HG02870 (cell line): Measurements from ENCODE around the gene CDK11A.
"Not testable (repeated sequence)": the region's sequence is repeated elsewhere in the genome, so short reads cannot be mapped to it uniquely, and the experiment has no call there.

Experiments
- ATAC-seq: cut with Tn5 transposase; IDR thresholded peaks from one replicate; pipeline ENCODE4 v1.9.1; 2021; ENCODE audit warnings: mild to moderate bottlenecking, moderate library complexity; ENCODE audit not compliant: unreplicated experiment

The CDK11A gene

GRCh38 chr1:1727131-1727651 lies 3.0 kb upstream of the CDK11A start:
- not testable (repeated sequence) for ATAC-seq

DNA sequence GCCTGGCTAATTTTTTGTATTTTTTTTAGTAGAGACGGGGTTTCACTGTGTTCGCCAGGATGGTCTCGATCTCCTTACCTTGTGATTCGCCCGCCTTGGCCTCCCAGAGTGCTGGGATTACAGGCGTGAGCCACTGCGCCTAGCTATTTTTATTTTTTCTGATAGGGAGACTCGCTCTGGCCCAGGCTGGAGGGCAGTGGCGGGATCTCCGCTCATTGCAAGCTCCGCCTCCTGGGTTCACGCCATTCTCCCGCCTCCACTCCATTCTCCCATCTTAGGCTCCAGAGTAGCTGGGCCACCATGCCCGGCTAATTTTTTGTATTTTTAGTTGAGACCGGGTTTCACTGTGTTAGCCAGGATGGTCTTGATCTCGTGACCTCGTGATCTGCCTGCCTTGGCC lies 1.9 kb upstream of the CDK11A start:
- ATAC-seq = not testable (repeated sequence)

GRCh38 chr1:1721201-1721600 lies 3.0 kb downstream of the CDK11A start:
- ATAC-seq = no peak

GRCh38 chr1:1715109-1715883 lies 8.9 kb downstream of the CDK11A start:
- ATAC-seq = not testable (repeated sequence)

DNA sequence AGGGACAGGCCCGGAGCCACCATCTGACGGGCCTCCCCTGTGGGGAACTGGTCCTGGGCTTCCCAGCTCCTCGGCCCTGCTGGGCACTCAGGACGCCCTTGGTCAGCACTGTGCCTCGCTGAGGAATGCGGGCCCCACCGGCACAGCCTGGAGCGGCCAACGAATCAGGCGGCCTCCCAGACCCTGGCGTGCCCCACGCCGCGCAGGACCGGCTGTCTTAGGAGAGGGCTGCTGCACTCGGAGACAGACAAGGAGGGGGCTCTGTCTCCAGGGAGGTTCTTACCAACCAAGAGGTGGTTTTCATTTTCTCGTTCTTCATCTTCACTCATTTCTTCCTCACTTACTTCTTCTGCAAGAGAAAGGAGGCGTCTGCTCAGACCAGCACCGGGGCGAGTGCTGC lies 16.3 kb downstream of the CDK11A start:
- not testable (repeated sequence) for ATAC-seq

- not testable (repeated sequence) for ATAC-seq
These were observed 16.9 kb downstream of the CDK11A start for GRCh38 chr1:1707241-1707640.

DNA sequence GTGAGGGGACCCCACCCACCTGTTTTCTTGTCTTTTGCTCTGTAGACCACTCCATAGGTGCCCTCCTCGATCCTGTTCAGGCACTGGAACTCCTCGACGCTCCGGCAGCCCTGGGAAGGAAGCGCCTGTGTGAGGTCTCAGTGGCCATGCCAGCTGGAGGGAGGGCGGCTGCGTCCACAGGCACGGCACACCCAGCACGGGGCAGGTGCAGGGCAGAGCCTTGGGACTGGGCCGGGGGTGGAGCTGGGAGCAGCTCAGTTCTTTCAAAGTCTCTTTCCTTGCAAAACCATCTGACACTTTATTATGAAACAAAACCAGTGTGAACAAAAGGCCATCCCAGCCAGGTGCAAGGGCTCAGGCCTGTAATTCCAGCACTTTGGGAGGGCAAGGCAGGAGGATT lies 18.5 kb downstream of the CDK11A start:
- not testable (repeated sequence) for ATAC-seq

GRCh38 chr1:1704284-1704957 lies 19.7 kb downstream of the CDK11A start:
- ATAC-seq = not testable (repeated sequence)

GRCh38 chr1:1703796-1704195 lies 20.4 kb downstream of the CDK11A start:
- ATAC-seq = no peak

DNA sequence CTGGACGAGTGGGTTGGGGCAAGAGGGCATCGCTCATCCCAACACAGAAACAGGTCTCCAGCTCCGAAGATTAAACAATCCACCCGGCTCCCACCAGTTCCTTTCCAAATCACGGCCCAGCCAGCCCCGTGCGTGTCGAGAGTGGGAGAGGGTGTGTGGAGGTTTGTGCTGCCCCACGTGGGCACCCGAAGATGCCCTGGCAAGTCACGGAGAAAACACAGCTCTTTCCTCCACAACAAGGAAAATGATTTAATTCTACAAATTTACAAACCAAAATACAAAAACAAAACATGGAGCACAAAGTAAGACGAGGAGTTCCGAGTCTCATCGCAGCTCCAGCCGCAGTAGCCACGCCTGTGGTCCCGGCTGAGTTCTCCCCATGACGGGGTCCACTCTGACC lies 21.7 kb downstream of the CDK11A start:
- not testable (repeated sequence) for ATAC-seq

- not testable (repeated sequence) for ATAC-seq
These were observed 23.6 kb downstream of the CDK11A start for GRCh38 chr1:1700557-1700956.

DNA sequence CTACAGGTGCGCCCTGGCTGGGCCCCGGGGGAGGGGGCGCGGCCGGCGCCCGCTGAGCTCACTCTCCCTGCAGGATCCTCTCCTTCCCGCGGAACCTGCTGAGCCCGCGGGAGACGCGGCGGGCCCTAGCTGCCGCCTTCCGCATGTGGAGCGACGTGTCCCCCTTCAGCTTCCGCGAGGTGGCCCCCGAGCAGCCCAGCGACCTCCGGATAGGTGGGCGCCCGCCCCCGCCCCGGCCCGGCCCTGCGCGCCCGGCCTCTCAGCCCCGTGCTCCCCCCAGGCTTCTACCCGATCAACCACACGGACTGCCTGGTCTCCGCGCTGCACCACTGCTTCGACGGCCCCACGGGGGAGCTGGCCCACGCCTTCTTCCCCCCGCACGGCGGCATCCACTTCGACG lies 24.1 kb downstream of the CDK11A start:
- not testable (repeated sequence) for ATAC-seq

GRCh38 chr1:1699061-1699460 lies 25.1 kb downstream of the CDK11A start:
- not testable (repeated sequence) for ATAC-seq

DNA sequence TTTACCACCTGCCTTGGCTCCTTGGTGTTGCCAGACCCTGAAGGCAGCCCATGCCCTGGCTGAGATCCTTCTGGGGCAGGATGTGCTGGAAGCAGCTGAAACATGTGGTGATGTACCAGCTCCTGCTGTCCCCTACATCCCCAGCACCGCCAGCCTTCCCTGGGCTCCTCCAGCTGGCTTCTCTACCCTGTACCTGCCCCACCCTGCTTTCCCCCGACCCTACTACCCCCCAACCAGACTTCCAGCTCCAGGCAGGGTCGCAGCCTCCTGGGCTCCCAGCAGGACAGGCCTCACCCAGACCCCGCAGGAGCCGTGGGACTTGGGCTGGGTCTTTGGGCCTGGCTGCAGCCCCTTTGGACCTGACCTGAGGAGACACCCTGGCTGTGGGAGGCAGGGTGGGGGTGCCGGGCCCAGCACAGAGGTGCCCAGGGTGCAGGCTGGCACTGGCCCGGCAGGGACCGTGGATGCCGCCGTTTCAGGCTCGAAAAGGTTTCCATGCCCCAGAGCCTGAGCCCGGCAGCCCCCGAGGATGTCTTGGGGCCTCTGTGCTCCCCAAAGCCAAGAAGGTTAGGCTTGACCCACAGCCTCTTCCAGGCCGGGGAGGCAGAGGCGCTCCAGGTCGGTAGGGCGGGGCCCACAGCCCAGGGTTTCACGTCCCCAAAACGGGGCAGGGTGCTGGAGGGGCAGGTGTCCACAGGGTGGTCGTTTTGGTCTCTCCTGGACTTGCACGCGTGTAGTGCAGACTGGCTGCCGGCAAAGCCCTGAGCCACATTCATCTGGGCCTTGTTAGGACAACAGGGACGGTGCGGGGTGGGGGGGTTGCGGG lies 26.6 kb downstream of the CDK11A start:
- not testable (repeated sequence) for ATAC-seq

- ATAC-seq = not testable (repeated sequence)
These were observed 27.5 kb downstream of the CDK11A start for GRCh38 chr1:1696431-1697357.

DNA sequence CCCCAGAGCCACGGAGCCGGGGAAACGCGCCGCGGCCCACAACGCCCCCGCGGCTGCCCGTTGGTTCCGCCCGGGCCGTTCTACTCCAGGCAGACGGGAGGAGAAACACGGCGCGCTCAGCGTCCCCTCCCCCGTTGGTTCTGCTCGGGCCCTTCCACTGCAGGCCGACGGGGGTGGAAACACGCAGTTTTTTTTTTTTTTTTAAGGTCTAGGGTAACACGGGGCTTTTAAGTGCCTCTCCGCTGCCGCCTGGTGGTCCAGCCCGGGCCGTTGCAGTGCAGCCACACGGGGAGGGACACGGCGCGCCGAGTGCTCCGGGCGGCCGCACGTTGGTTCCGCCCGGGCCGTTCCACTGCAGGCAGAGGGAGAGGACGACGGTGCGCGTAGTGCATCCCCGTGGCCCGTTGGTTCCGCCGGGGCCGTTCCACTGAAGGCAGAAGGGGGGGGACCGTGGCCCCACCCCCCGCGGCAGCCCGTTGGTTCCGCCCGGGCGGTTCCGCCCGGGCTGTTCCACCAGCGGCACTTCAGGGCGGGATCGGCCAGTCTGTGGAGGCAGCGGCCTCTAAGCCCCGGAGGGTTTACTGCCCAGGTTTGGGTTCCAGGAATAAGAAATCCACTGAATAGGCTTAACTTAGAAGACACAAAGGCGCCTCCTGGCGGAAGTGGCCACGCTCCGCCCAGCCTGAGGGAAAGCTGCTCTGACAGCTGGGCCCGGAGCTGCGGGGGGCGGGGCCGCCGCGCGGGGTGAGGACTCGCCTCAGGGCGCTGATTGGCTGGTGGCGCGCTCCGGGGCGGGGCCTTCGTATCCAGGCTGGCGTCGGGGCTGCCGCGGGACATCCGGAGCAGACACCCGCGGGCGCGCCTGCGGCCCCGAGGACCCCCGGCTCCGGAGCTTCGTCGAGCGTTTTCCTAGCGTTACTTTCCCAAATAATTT lies 31.2 kb downstream of the CDK11A start, which contains the start of gene SLC35E2B:
SLC35E2B (minus strand) TSS at position 82 of the 934 bp plus-strand sequence. CDS start 16,096 bp downstream, outside the sequence.
- ATAC-seq = peak; percentile 74

DNA sequence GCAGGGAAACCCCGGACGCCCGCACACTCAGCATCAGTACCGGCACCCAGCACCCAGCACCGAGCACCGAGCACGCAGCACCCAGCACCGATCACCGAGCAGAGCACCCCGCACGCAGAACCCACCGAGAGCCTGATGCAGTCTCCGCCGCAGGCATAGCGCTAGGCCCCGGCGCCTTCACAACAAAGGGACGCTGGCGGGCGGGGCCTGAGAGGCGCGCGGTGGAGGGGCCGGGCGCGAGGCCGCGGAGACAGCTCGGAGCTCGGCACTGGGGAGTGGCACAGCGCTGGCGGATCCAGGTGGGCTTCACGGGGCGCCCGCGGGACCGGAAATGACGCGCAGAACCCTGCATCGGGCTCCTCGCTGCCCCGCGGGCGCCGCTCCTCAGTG lies 31.8 kb downstream of the CDK11A start:
- ATAC-seq = peak; percentile 38

- not testable (repeated sequence) for ATAC-seq
These were observed 32.7 kb downstream of the CDK11A start for GRCh38 chr1:1691443-1691842.

GRCh38 chr1:1689526-1689925 lies 34.6 kb downstream of the CDK11A start:
- ATAC-seq = not testable (repeated sequence)
